Stimulated activated CD4-positive, alpha-beta T cell treated with anti-CD3 and anti-CD28 coated beads, Interleukin-4, amount 100 ng/mL, for 1 hour (primary cell): Measurements from ENCODE around the gene RPSA.
"Not testable (repeated sequence)": the region's sequence is repeated elsewhere in the genome, so short reads cannot be mapped to it uniquely, and the experiment has no call there.

ENCODE experiments used
- DNase-seq: peaks from one replicate; pipeline ENCODE4 v3.0.0-alpha.2; 2020

RPSA gene

DNA sequence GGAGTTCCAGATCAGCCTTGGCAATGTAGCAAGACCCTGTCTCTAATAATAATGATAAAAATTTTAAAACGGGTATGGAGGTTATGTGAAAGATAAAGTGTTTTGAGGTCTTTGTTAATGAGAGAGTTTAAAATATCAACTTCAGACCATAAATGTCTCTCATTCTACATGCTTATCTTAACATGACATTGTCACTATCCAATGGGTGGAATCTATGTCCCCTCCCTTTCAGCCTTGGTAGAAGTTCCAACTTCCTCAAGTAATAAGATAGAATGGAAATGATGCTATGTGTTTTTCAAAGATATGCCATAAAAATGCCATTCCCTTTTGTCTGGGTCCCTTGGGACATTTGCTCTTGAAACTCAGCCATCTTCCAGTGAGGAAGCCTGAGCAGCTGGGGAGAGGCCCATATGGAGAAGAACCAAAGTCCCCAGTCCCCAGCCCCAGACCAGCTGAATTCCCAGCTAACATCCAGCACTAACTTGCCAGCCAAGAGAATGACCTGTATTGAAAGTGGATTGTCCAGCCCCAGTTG, 17.0 kb downstream of the RPSA start:
- DNase-seq = no peak

DNA sequence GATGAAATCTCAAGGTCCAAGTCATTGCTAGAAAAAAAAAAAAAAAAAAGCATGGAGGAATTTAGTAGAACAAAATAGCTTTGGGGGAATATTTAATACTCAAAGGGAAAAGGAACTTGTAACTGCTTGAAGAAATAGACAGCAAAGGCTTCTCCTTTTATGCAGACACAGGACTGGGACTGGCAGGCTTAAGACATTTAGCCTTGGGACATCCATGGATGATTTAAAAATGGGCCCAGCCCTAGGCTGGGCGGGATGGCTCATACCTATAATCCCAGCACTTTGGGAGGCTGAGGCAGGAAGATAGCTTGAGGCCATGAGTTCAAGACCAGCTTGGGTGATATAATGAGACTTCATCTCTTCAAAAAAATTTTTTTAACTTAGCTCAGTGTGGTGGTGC, 19.8 kb downstream of the RPSA start:
- no peak for DNase-seq

DNA sequence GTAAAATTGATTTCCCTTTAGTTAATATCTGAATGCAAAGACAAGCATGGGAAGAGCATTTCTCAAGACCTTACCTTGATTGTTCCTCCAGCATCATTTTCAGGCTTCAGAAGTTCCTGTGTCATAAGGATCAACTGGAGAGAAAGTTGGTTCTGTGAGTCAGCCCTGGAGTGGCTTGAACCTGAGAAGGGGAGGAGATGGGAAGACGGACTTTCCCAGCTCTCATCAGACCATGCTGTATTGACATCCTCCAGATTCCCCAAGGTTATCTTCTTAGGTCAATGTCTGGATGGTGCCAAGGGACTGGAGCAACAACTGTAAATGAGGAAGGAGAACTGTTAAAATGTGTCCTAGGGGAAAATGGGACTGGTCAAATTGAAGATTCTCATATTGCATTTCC, 21.0 kb downstream of the RPSA start:
- DNase-seq = no peak

DNA sequence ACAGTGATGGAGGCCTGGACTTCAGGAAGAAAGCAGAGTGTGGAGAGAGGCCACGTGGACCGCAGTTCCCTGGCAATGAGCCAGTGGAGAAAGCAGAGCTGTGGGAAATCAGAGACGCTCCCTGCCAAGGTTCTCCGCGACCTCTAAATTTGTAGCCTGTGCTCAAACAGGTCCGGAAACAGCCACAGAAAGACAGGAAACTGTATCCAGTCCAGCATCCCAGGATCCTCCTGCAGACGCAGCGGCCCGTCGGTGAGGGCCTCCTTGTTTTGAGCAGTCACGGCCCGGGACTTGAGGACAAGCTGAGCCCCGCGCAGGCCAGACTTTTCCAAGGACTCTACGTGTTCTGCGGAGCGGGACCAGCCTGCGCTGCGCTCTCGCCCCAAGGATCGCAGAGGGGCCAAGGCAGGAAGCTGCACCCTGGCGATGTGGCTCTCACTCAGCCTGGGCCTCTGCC, 22.3 kb downstream of the RPSA start:
- no peak for DNase-seq

DNA sequence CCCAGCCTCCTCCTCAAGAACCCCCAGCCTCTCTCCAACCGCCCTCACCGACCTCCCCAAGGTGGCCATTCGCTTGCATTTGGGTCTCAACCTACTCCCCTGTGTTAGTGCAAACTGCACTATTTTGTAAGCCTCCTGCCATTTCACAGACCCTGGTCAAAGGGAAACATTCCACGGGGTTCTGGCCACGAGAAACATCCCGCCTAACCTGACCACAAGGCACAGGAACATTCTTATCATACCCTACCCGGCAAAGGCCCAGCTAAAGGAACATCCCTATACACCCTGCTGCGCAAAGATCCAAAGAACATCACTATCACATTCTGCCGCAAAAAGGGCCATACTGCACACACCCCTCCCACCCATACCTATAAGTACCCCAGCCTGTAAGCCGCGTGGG, 22.9 kb downstream of the RPSA start:
- DNase-seq = no peak

DNA sequence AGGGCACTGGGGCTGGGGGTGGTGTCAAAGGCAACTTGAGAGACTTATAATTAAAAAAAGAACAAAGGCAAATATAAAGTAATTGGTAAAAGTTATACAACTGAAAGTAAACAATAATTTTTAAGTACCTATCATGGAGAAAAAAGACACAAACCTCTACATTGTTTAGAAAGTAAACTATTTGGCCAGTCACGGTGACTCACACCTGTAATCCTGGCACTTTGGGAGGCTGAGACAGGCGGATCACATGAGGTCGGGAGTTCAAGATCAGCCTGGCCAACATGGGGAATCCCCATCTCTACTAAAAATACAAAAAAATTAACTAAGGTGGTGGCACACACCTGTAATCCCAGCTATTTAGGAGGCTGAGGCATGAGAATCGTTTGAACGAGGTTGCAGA, 25.8 kb downstream of the RPSA start:
- DNase-seq = no peak

DNA sequence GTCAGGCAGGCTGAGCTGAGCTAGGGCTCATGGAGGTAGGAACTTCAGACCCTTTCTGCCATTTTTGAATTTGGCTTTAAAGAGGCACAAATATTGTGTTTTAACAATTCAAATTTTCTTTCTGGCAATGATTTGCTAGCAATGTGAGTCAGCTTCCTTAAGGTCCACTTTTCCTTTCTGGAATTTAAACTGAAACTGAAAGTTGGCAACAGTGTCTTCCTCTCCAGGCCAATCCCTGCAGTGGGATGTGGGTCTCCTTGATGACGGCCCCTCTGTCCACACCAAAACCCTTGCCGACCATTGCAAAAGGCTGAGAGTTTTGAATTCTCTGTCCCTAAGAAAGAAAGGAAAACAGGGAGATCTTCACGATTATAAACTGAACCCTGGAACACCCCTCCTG, 27.1 kb downstream of the RPSA start:
- DNase-seq = no peak

DNA sequence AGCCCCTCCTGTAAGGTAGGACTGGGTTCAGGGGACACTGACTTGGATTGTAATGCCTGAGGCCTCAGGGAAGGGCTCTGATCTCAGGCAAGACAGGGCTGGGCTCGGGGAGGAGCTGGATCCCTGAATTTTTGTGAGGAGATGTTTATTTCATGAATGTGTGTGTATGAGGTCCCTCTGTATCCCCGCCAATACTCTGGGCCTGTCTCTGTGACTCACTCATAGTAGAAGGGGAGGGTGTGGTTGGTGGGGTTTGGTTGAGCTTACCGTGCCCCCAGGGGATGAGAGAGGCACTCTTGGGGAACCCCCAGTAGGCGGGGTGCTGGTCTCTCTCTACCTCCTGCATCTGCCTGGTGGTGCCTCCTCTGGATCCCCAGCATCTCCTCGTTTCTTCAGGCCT, 28.1 kb downstream of the RPSA start:
- no peak for DNase-seq

DNA sequence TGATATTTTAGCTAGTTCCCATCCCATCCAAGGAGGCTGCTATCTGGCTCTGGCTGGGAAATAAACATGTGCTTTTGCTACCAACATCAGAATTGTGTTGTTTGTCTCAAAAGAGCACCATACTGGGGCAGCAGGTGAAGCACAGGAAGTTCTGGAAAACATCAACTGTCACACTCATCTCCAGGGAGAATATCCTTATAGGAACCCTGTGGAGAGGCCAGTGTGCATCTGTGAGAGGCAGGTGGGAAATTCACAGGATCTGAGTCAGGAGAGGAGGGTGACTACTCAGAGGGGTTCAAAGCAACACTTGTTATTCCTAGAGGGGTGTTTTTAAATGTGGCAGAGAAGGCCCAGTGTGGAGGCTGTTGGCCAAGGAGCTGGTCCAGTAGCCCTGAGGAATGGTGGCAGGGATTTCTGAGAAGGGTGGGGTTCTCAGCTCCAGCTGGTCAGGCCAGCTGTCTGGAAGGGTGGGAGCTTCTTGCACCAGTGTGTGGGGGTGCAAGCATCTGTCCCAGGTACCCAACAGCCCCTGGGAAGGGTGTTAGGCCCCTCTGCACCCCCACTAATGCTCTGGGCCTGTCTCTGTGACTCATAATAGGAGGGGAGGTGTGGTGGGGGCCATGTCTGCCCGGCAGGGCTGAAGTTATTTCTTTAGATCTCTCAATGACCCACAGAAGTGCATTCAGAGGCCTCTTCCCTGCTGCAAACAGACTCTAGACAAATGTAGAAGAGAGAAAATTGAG, 28.7 kb downstream of the RPSA start:
- DNase-seq = no peak

DNA sequence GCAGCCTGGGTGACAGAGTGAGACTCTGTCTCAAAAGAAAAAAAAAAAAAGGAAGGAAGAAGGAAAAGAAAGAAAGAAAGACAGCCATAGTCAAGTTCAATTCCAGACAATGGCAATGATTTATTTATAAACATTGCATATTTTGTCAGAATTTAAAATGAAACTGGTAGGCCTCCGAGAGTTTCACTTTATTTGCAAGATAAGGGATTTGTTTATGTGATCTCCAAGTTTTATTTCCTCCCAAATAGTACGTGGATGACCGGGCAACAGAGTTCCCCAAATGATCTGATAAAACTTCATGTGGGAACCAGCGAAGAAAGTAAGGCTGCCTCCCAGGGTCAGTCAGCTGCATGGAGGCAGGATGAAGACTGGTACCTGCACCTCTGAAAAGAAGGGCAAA, 32.4 kb downstream of the RPSA start:
- DNase-seq = no peak

DNA sequence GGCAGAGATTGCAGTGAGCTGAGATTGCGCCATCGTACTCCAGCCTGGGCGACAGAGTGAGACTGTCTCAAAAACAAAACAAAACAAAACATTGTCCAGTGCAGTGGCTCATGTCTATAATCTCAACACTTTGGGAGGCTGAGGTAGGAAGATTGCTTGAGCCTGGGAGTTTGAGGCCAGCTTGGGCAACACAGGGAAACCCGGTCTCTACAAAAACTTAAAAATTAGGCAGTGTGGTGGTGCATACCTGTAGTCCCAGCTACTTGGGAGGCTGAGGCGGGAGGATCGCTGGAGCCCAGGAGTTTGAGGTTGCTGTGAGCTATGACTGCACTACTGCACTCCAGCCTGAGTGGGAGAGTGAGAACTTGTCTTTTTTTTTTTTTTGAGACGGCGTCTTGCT, 33.8 kb downstream of the RPSA start:
- no peak for DNase-seq

DNA sequence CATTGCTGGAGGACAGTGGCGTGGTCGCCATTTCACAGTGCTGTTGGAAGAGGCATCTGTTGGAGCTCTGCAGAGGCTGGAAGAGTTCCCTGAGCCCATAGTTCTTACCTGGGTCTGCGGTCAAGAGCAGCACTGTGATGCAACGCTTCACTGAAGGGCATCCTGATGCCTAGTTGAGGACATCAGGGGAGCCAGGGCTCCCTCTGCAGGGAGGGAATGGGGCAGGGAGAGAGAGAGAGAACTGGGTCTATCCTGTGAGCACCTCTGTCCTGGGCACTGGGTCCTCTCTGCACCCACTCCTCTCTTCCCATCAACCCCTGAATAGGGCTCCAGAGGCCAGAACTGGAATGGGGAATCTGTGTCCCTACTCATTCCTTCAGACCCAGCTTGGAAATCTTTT, 37.0 kb downstream of the RPSA start:
- DNase-seq = no peak

DNA sequence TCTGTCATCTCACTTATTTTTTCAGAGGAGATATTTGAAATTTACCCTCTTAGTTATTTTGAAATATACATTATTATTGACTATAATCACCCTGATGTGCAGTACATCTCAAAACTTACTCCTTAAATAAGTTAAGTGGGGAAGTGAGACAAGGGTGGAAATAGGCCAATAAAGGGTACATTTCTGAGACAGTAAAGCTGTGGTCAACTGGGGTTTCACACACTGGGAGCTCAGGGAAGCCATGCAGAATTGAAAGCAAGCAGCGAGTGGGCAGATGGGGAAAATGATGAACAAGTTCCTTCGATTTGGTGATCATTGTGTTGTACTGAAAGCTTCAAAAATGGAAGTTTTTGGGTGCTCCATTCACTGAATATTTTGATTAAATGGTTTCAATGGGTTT, 39.4 kb downstream of the RPSA start:
- no peak for DNase-seq

DNA sequence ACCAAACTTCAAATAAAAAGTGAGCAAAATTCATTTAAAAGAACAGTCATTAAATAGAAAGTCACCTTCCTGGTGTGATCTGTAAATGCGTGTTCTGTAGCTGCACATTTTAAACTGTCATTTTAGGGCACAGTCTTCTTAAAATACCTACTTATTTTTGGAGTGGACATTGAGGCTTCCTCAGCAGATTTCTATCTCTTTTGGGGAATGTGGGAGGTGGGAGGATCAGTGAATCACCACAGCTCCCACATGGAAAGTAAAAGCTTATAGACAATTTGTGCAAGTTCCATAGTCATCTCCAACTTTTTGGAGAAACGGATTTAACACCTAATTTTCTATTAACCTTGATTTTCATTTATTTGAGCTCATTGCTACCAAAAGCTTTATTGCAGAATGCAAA, 39.9 kb downstream of the RPSA start:
- no peak for DNase-seq

DNA sequence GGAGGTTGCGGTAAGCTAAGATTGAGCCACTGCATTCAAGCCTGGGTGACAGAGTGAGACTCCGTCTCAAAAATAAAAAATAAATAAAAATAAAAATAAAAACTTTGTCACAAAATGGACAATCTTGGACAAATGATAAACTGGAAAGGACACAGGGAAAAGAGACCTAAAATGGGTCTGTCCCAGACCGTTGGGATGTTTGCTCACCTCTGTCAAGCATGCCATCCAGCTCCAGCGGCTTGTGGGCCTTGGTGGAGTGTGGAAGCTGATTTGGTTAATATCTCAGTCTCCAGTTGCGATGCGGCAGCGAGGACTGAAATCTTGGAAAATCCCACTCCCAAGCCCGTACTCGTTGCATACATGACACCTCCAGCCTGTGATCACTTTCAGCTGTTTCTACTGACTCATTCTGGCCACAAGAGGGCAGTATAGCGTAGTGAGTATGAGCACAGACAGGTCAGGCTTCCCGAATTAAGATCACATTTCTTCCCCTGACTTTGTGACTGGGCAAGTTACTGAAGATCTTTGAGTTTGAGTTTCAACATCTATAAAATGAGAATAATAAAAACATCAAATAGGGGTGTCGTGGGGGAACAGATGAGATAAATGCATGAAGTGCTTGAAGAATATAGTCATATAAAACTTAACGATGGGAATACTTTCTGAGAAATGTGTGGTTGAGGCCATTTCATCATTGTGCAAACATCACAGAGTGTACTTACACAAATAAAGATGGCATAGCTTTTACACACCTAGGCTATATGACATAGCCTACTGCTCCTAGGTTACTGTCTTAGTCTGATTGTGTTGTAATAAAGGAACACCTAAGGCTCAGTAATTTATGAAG, 41.3 kb downstream of the RPSA start:
- DNase-seq = peak; percentile 23

DNA sequence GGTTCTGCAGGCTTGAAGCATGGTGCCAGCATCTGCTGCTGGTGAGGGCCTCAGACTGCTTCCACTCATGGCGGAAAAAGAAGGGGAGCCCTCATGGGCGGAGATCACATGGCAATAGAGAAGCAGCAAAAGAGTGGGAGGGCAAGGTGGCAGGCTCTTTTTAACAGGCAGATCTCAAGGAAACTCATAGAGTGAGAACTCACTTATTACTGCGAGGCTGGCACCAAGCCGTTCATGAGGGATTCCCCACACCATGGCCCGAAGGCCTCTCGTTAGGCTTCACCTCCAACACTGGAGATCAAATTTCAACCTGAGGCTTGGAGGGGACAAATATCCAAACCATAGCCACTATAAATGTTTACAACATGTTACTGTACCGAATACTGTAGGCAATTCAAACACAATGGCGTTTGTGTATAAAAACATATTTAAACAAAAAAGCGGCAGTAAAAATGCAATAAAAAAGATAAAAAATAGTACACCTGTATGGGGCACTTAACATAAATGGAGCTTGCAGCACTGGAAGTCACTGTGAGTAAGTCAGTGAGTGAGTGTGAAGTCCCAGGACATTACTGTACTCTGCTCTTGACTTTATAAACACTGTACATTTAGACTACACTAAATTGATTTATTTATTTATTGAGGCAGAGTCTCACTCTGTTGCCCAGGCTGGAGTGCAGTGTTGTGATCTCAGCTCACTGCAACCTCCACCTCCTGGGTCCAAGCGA, 42.1 kb downstream of the RPSA start:
- no peak for DNase-seq

DNA sequence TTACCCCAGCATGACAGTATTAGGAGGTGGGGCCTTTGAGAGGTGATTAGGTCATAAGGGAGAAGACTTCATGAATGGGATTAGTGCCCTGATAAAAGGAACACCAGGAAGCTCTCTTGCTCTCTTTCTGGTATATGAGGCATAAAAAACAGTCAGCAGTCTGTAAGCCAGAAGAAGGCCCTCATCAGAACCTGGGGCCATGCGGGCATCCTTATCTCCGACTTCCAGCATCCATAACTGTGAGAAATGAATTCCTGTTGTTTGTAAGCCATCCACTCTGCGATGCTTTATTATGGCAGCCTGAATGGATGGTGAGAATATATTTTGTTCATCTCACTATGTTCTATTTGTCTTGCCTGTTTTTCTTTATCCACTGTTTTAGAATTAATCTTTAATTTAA, 43.3 kb downstream of the RPSA start:
- DNase-seq = no peak

DNA sequence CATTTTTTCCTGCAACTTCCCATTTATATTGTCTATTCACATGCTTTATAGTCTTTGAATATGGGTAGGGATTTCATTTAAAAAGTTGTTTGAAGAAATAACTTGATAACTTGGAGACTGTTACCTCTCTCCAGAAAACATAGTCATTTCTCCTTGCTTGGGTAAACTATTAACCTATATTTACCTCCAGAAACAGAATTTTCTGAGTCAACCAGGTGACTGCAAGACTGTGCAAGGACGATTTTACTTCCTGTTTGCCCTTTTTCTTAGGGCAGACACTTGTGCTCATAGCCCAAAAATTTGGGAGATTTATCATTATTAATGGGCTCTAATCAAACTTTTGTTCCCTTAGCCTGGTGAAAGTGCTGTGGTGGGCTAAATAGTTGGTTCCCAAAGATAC, 46.6 kb downstream of the RPSA start:
- no peak for DNase-seq

DNA sequence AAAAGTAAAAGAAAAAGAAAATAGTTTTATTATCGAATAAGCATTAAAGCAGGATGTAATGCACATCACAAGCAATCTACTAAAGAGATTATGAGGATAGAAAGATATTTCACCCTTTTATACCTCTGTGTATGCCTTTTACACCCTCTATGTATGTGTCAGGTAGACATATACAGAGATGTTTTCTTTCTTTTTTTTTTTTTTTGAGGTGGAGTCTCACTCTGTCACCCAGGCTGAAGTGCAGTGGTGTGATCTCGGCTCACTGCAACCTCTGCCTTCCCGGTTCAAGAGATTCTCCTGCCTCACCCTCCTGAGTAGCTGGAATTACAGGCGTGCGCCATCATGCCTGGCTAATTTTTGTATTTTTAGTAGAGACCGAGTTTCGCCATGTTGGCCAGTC, 47.4 kb downstream of the RPSA start:
- not testable (repeated sequence) for DNase-seq

DNA sequence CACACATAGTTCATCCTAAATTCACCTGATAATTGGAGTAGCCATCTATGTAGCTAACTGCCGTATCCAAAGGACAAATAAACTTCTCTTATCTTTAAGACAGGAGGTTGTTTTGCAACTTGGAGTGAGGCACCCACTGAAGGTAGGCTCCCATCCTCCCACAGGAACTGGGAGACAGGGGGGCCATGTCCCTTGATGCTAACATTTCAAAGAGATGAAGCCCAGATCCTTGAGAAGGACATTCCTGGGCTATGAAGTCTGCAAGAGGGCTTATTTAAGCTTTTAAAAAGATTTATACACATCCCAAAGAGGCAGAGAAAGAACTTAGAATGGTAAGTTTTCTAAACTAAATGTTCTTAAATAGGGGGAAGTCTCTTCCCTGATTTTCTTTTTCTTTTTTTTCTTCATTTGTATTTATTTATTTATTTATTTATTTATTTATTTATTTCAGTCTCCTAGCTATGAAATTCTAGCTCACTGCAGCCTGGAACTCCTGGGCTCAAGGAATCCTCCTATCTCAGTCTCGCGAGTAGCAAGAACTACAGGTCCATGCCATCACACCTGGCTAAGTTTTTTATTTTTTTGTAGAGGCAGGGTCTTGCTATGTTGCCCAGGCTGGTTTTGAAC, 48.2 kb downstream of the RPSA start:
- DNase-seq = no peak

DNA sequence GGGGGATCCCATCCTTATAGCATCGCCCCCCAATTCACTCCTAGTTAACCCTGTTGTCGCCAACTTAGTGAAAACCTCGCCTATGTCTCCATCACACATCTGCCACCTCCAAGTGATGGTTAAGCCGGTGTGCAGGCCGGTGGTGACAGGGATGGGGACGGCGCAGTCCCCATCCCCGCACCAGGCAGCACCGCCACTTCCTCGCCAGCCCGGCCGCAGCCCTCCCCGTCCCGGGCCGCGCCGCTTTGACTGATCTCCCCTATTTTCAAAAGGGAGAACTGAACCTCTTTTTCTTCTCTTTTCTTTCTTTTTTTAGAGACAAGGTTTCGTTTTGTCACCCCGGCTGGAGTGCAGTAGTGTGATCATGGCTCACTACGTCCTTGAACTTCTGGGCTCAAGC, 49.6 kb downstream of the RPSA start:
- no peak for DNase-seq

DNA sequence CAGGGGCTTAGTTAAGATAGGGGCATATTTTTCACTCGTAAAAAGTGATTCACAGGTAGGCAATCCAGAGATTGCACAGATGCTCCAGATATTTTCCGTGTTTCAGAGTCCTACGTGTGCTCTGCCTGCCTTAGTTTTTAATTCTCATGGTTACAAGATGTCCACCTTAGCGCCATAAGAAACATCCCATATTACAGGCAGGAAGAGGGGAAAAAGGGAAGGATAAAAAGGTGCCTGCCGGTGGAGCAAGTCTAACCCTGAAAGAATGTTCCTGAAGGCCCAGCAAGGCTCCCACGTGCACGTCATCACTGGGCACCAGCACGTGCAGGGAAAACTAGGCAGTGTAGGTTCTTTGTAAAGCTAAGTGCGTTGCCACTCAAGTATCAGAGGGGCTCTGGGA, 50.8 kb downstream of the RPSA start:
- no peak for DNase-seq

DNA sequence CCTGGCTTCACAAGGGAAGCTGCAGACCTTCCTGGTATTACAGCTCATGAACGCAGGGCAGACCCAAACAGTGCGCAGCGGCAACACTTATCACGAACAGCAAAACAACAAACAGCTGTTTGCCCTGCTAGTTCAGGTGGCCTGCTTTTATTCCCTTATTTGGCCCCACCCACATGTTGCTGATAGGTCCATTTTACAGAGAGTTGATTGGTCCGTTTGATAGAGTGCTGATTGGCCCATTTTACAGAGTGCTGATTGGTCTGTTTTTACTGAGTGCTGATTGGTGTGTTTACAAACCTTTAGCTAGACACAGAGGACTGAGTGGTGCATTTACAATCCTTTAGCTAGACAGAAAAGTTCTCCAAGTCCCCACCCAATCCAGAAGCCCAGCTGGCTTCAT, 52.1 kb downstream of the RPSA start:
- DNase-seq = not testable (repeated sequence)
